ENCODE data around the gene DSCAML1. TPM values are rescaled to one million over a fixed set of nuclear protein-coding genes. Genes with fewer than 3 reads are reported as not detected.

The DSCAML1 gene
- total RNA-seq, 1 donor from 2014 or later = 0.95 TPM

- no peaks in the 10 kb centered on the region for H3K36me3 ChIP-seq
- no peaks in the 10 kb centered on the region for H3K4me1 ChIP-seq
- intact Hi-C loops (cut with DNase I) = no loop called here
- H3K27me3 ChIP-seq (ENCODE audit: low read depth) = no peaks in the 10 kb centered on the region
- H3K9me3 ChIP-seq = no peaks in the 10 kb centered on the region
- H3K27ac ChIP-seq = no peak overlapping the region
- TF ChIP-seq CTCF (IDR thresholded peaks at IDR 0.05) = no peak
- H3K4me3 ChIP-seq = no peak overlapping the region
- DNase-seq (no peak), ATAC-seq (no peak)
Observed at GRCh38 chr11:117473481-117474091, 323.4 kb downstream of the DSCAML1 start.

- H3K4me1 ChIP-seq = no peaks in the 10 kb centered on the region
- H3K4me3 ChIP-seq = no peak overlapping the region
- intact Hi-C loops (cut with DNase I) = no loop called here
- DNase-seq (no peak), ATAC-seq (no peak)
- H3K9me3 ChIP-seq = no peaks in the 10 kb centered on the region
- no peaks in the 10 kb centered on the region for H3K36me3 ChIP-seq
- no peak for TF ChIP-seq CTCF (IDR thresholded peaks at IDR 0.05)
- no peak overlapping the region for H3K27ac ChIP-seq
- no peaks in the 10 kb centered on the region for H3K27me3 ChIP-seq (ENCODE audit: low read depth)
Observed at GRCh38 chr11:117471776-117472175, 325.2 kb downstream of the DSCAML1 start.

- no peaks in the 10 kb centered on the region for H3K36me3 ChIP-seq
- no peak overlapping the region for H3K27ac ChIP-seq
- ATAC-seq (no peak), DNase-seq (no peak)
- H3K9me3 ChIP-seq = no peaks in the 10 kb centered on the region
- TF ChIP-seq CTCF (IDR thresholded peaks at IDR 0.05) = no peak
- H3K4me3 ChIP-seq = no peak overlapping the region
- intact Hi-C loops (cut with DNase I) = no loop called here
- H3K4me1 ChIP-seq = no peaks in the 10 kb centered on the region
- H3K27me3 ChIP-seq (ENCODE audit: low read depth) = no peaks in the 10 kb centered on the region
Observed at GRCh38 chr11:117470576-117470975, 326.4 kb downstream of the DSCAML1 start.

GRCh38 chr11:117468888-117469287, 328.1 kb downstream of the DSCAML1 start:
- Histone ChIP-seq H3K4me3 (no peak overlapping the region), H3K9me3 (no peaks in the 10 kb centered on the region), H3K27ac (no peak overlapping the region), H3K27me3 (ENCODE audit: low read depth) (no peaks in the 10 kb centered on the region), H3K36me3 (no peaks in the 10 kb centered on the region), H3K4me1 (no peaks in the 10 kb centered on the region)
- intact Hi-C loops (cut with DNase I) = no loop called here
- ATAC-seq = no peak
- no peak for DNase-seq
- TF ChIP-seq CTCF (IDR thresholded peaks at IDR 0.05) = no peak

GRCh38 chr11:117467770-117468169, 329.2 kb downstream of the DSCAML1 start:
- Histone ChIP-seq H3K9me3 (no peaks in the 10 kb centered on the region), H3K36me3 (no peaks in the 10 kb centered on the region), H3K4me1 (no peaks in the 10 kb centered on the region), H3K27me3 (ENCODE audit: low read depth) (no peaks in the 10 kb centered on the region), H3K4me3 (no peak overlapping the region), H3K27ac (no peak overlapping the region)
- no peak for ATAC-seq
- intact Hi-C loops (cut with DNase I) = no loop called here
- no peak for TF ChIP-seq CTCF (IDR thresholded peaks at IDR 0.05)
- no peak for DNase-seq

All from lower lobe of right lung (tissue), 2 donors.